GM03348 (cell line): ENCODE data around the gene NFIA.

Source experiments
- DNase-seq: peaks from one replicate; pipeline ENCODE4 v3.0.0; 2012; ENCODE audit warnings: low spot score

The NFIA gene

DNA sequence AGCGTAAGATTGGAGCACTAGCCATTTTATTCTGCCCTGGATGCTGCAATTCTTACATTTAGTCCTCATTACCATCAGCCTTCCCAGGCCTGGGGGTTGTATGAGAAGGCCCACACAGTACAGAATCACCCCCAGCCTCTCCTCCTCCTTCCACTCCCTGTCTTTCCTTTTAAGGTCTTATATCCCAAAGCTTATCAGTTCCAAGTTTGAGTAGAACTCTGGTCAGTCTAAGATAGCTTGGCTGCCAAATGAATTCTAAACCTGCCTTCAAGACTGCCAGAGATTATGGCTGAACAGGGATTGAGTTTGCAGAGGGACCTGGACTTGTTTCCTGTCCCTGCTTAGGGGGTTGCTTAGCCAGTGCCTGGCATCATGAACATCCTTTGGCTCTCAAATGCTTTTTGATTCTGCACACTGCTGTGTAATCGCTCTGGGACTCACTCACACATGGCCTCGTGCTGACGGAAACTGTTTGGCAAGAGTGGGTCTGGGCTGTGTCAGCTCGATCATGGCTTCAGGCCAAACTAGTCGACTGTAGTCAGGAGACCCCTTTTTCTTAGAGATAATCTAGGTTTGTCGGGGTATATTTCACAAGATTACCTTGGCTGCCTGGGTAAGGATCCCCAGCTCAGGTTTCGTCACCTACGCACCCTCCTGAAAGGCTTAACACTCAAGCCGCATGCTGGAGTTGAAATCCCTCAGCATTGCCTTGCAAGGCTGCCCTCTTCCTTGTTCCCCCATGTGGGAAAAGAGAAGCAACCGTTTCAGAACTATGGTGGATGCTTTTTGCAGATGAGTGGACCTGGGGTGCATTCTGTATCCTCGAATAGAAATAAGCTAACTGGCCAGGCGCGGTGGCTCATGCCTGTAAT, 252.6 kb downstream of the NFIA start:
- DNase-seq = no peak

DNA sequence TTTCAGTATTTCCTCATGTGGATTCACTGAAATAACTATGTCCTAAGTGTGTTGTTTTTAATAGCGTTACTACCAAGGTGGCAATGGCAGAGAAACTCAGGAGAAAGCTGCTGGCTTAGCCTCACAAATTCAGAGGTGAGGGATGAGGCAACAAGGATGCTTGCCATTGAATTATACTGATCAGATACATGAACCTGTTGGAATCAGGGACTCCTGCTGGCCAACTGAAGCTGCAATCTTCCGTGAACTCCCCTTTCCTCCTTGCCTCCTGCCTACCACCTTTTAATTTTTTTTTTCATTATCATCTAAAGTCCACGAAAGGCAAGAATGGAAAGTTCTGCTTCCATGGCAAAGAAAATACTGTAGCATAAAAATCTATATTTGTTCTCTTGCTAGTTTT, 254.7 kb downstream of the NFIA start:
- no peak for DNase-seq

DNA sequence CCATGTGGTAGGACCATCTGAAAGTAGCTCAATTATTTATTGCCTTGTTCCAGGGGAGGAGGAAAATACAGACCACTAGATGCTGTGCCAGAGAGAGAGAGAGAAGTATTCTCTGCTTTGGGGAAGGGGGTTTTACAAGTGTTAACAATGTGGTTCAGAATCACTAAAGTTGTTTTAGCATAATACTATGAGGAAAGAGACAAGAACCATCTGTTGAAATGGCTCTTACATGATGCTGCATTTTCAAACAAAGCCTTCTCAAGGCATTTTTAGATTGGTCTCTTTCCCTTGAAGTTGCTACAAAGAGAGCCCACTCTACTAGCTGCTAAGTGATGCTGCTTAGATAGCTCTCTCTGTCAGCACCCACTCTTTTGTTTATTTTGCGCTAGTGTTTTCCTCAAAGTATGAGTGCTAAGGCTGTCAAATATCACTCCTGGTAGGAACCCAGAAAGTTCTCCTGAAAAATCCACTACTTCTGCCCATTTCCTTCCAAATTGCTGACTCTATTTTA, 255.1 kb downstream of the NFIA start:
- DNase-seq = no peak

DNA sequence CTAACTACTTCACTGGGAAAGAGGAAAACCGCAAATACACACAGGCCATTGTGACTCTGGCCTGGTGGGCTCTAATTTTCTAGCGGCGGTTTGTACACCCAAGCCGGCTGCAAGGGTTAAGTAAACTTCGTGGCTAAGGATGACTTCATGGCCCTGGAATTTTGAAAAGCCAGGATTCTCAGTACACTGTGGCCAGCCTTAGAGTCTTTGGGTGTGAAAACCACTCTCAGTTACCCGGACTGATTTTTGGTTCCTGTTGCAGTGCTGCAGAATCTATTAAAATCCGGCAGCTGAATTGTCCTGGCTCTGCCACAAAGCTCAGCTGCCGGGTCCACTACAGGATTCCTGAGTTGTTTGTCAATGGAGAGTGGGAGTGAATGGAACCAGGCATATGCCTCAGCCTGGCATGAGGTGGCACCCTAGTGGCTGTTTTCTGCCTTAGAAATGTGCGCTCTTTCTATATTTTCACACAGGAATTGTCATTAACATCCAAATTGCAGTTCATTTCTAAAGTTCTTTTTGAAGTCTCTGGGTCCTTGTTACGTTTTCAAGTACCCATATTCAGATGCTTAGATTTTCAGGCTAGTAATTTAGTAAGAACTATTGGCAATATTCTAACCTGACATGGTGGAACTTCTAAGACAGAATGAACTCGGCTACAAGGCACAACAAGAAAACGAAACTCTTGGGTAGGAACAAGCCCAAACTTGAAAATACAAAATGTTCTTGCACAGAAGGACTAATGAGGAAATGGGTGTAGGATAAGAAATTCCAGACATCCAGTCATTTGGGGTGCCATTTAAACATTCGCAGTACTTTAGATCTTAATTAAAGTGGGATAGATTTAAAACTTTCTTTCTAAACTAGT, 255.9 kb downstream of the NFIA start:
- DNase-seq = peak; percentile 89

DNA sequence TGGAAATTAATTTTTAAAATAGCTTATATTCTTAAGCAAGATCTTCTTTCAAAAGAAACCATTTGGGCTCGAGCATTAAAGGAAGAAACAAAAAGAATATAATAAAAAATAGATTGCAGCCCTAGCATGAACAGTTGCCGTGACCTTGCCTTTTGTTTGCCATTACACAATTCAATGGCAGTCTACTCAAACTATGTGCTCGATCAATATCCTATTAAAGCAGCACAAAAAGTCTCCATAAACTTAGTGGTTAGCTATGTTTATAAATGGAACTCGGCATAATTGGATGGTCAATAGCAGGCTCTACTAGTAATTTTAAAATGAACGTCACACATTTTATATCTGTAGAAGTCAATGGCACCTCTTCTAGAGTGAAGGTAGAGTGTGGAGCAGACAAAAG, 256.5 kb downstream of the NFIA start:
- no peak for DNase-seq

DNA sequence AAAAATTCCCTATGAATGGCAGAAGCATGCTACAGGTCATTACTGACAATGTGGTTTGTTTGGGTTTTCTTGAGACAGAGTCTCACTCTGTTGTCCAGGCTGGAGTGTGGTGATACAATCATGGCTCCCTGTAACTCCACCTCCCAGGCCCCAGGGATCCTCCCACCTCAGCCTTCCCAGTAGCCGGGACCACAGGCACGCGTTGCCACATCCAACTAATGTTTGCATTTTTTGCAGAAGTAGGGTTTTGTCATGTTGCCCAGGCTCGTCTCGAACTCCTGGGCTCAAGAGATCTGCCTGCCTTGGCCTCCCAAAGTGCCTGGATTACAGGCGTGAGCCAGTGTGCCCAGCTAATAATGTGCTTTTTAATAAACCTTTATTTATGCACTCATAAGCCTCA, 259.1 kb downstream of the NFIA start:
- DNase-seq = no peak

DNA sequence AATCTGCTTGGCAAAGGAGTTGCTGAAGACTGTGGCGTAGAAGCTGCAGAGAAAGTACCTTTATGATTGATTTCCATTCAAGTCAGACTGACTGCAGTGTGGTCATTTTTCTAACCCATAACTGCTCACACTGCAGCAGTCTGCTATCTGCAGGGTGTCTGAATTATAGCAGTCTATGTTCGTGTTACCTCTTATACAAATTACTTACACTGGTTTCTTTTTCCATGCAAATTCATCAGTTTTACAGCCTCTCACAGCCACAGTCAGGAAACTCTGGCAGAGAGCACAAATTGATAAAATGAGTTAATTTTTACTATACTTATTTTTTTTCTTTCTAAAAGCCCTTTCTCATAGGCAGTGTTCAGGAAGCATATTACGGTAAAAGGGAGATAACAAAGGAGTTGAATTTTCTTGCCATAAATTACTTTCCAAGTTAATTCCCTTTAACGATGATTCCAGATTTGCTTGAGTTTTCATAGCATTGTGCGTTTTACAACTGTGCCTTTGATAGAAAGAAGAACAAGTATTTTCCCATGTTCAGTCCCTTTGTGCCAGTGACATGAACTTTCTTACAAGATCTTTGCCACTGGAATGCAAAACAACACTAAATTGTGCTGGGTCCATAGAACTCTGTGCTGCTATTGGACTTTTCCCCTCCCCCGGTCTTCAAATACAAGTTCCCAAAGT, 261.5 kb downstream of the NFIA start:
- DNase-seq = no peak

DNA sequence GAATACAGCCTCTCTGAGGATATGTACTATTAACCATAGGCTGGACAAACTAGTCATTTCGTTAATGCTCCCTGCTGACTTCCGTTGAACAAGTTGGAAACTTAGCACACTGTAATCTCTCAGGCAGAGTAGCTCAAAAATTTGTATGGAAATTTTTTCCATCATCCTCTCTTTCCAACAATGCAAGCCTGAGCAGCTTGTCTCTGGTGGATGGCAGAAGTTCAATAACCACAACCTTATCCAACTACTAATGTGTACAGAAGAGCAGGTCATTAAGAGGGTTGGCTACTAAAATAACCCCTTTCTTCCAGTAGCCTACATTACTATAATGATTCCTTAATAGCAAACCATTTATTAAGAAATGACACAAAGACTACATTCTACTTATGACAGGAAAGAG, 262.3 kb downstream of the NFIA start:
- no peak for DNase-seq

DNA sequence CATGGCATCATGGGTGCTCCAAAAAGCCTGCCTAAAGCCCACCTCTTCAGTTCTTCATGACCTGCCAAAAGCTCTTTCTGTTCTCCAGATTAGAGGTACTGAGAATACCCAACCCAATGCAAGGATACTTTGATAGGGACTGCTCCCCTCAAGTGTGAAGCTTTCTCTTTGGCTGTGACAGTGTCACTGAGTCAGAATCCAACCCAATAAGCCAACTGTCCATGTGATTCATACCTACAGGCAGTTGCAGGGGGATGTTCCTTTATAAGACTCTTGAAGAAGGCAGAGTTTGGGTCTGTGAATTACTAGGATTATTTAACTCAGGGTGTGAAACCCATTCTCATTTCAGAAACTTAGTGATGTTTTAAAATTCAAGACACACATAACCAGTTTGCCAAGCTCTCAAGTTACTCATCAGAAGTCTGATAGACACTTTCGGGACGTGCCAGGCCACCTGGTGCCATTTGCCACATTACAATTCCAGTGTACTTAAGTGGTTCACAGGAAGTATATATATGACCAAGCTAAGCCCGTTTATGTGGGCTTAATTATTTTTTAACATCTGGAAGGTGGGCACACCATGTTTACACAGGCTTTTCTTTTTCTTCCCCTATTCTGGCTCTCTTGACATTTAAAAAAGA, 265.8 kb downstream of the NFIA start:
- no peak for DNase-seq

DNA sequence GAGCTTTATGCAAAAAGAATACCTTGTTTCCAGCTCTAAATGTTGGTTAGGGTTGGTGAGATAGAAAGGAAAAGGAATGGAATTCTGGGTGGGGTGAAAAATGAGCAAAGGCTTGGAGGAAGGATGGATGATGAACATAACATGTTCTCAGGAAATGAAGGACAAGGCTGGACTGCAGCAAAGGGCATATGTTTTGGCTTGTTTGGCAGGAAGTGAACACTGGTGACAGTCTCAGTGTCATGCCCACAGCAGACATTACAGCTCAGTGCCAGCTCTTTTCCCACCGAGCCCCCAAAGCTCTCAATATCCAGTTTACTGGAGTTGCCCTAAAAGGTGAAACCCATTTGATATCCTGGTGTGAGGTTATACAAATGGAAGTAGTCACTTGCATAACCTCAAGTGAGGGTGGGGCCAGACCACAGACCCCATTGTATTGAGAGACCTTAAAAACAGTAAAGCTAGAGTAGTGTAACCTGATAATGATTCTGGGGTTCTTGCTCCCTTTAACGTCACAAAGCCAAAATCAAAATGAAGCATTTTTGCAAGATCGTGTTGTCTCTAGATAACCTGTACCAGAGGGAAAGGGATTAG, 270.6 kb downstream of the NFIA start:
- DNase-seq = no peak

DNA sequence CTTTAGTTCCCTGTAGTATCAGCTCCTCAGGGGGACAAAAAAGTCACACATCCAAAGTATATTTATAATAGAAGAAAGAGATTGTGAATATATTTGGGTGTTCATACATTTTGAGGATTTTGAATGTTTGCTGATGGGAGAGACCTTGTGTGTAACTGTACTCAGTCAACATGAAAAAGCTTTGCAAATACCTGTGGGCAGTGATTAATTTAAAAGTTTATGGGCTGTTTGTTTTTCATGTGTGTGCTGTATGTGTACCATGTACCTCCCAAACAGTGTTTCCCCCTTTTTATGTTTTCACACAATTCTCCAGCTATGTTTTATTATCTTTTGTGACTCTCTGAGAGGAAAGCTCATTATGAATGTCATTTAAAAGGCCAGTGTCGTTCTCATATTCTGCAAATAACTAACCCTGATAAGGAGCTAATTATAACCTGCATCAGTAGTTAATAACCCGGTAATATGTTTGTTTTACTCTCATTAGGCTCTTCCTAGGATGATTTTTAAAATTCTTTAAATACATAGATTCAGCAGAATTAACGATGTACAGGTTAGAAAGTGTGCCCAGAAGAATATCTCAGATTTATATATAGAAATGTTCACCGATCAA, 271.5 kb downstream of the NFIA start:
- no peak for DNase-seq

DNA sequence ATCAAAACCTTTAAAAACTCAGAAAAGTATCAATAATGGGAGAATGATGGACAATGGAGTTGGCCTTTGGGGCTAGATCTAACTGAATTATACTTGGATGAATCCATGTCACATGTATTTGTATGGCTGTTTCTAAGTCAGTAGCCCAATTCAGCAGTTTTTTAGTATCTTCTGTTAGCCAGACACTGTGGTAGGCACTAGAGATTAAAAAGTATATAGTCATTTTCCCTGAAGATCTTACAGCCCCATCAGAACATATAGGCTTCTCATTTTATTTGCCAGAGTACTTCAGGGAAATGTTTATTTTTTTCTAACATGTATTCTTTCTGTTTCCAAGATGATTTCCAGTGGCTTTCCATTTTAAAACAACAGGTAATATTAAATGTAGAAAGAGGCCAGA, 273.7 kb downstream of the NFIA start:
- DNase-seq = no peak

DNA sequence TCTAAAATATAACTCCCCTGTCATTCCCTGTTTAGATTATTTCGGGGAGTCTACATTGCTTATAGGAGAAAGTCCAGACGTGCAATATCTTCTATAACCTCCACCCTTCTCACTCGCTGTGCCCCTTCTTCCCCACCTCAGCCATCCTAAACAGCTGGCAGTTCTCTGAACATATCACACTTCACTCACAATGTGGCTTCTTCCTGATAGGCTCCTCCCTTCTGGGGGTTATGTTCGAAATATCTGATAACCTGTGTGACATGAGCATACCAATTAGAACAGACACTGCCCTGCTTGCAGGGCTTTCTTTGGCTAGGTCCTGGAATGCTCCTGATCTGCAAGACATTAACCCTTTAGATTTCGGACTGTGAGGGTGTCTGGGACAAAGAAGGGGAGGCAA, 274.6 kb downstream of the NFIA start:
- no peak for DNase-seq

DNA sequence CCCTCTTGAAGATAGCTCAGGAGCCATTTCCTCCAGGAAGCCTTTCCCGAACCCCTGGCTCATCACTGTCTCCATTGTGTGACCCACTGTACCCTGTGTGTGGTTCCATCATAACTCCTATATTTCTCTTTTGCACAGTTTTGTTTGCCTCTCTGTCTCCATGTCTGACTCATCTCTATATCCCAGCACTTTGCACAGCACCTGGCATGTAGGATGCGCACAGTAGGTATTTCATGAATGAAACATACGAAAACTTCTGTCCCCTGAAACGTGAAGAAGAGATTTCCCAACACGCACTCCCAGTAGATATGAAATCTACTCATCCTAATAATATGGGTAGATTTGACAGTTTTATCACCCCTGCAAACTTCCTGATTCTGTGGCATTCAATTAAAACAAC, 275.2 kb downstream of the NFIA start:
- DNase-seq = no peak

DNA sequence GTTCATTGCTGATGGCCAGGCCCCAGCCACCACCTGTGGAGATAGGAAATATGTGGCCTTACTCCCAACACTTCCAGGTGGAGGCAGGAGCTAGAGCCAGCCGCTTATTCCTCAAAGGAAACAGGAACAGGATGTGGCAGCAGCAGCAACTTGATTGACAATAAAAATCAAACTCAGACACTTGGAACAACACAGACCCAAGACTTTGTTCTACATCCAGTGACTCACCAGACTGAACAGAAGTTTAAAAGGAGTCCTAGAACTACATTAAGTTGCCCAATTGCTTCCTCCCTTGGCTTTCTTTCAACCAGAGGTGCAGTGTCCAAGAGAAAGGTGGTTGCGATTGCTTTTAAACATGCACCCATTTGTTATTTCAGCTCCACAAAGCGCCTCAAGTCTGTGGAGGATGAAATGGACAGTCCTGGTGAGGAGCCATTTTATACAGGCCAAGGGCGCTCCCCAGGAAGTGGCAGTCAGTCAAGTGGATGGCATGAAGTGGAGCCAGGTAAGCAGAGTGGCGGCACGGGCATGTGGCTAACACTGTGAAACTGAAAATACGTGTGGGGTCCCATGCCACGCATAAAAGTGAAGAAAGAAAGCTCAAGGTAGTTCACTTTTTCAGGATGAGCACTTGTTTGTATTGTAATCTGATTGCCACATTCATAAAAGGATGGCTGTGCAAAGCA, 276.6 kb downstream of the NFIA start:
- no peak for DNase-seq

DNA sequence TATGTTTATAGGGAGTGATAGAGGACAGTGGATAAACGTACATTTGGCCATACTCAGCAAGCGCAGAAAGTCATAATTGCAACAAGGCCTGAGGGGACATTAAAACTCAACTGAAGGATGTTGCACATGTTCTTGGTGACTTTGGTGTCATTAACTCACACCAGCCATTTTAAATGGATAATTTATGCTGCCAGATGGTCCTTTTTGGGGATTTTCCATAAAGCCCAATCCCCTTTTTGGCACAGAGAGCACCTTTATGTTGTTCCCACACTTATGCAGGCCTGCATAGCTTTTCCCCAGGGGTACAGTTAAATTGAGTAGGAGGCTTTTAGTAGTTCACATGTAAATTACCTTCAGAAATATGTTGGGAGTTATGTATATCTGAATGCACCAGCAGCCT, 279.6 kb downstream of the NFIA start:
- no peak for DNase-seq

DNA sequence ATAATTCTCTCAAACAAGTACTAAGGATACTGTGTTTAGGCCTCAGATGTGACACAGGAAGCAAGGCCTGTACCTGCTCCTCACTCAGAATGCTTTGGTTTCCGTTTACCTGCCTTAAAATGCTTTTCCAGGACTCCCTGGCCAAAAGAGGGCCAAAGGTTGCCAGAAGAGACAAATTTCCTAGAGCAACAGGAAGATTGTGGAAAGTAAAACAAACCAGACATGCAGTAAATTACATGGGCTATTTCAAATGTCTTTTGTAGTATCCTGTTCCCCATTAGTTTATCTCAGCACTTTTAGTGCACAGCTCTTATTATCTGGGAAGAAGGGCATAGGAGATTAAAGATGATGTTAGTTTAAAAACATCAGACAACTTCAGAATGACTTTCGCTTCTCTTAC, 280.0 kb downstream of the NFIA start:
- DNase-seq = no peak

DNA sequence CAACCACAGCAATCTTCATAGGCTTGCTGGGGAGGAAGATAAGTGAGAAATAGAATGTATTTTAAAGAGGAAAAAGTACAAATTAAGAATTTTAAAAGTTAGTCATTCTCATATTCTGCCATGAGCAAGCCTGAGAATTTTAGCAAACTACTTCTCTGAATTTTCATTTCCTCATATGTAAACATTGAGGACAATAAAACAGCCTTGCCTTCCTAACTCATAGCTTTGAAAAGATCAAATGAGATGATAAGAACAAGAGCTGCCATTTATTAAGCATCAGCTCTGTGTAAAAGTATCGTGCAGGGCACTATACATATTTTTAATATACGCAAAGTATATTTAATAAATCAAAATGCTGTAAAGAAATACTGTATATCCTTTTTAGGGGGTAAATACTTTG, 286.0 kb downstream of the NFIA start:
- no peak for DNase-seq

DNA sequence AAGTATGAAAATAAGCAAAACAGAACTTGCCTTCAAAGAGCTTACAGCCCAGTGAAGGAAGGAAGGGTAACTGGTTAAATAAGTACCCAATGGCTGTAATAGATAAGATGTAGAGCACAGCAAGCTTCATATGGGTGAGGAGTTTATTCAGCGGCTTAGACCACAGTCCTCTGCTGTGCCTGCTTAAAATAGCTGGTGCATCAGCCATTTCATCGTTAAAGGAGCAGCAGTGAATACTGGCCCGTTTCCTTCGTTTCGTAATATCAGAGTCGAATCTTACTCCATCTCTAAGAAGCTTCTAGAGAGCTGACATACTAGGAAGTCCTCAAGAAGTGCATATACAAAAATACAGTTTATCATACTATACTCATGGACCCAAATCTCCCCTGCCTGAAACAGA, 286.5 kb downstream of the NFIA start:
- no peak for DNase-seq

DNA sequence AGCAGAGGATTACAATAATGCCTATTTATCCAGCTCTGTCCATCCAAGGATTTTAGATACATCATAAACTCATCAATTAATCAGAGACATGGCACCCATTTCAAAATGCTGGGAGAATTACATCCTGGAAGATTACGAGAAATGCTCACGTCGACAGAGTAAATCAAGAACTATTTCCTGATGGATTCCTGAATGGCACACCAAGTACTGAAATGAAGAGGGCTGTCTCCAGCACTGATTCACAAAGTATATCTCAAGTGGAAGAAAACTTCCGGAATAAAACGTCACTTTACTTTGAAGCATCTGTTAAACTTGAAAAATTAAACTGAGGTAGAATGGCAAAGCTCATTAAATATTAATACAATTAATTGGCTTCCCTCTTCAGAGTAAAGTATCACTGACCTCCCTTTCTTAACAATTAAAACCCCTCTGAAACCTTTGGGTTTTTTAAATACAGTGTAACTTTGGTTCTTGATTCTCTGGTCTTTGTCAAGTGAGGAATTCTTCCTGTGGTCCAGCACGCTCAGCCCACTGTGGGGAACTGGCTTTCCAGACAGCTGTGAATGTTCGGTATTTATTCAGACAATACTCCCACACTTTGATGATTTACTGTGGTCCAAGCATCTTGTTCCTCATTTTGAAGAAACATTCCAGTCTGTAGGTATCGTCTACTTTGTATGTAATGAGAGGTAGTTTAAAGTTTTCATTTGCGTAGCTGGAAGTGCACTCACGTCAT, 288.0 kb downstream of the NFIA start:
- DNase-seq = no peak
